Endodermal cell (in vitro differentiated cells): Measurements from ENCODE around the gene DNM3. TPM values are rescaled to one million over a fixed set of nuclear protein-coding genes. Genes with fewer than 3 reads are reported as not detected.

Source experiments
- DNase-seq: peaks from one replicate; pipeline ENCODE4 v3.0.0-alpha.2; 2017
- H3K27ac ChIP-seq: 2 replicates; pipeline ENCODE4 v1.5.1; 2013; ENCODE audit warnings: mild to moderate bottlenecking, low read depth, low read length, moderate library complexity
- H3K27me3 ChIP-seq: 2 replicates; pipeline ENCODE4 v1.6.1; 2013; ENCODE audit warnings: mild to moderate bottlenecking, low read length, moderate library complexity; ENCODE audit not compliant: insufficient read depth, control insufficient read depth, poor library complexity, severe bottlenecking
- H3K36me3 ChIP-seq: 2 replicates; pipeline ENCODE4 v1.7.0; 2013; ENCODE audit warnings: mild to moderate bottlenecking, low read length, moderate library complexity; ENCODE audit not compliant: control insufficient read depth, insufficient read depth
- H3K4me1 ChIP-seq: one replicate; pipeline ENCODE4 v1.7.0; 2013; ENCODE audit warnings: low read length; ENCODE audit not compliant: control insufficient read depth, insufficient read depth
- H3K4me3 ChIP-seq: 2 replicates; pipeline ENCODE4 v1.5.1; 2013; ENCODE audit warnings: mild to moderate bottlenecking, low read length, moderate library complexity
- H3K9ac ChIP-seq: 2 replicates; pipeline ENCODE4 v1.6.1; 2013; ENCODE audit warnings: mild to moderate bottlenecking, low read length, moderate library complexity; ENCODE audit not compliant: poor library complexity, severe bottlenecking; ENCODE audit errors: extremely low read depth
- H3K9me3 ChIP-seq: 2 replicates; pipeline ENCODE4 v1.6.1; 2013; ENCODE audit warnings: mild to moderate bottlenecking, low read length, moderate library complexity; ENCODE audit not compliant: control insufficient read depth
- H3K27ac Mint-ChIP-seq: 2 replicates; pipeline ENCODE4 v1.8.0; 2020; ENCODE audit warnings: mixed read lengths
- H3K27me3 Mint-ChIP-seq: 2 replicates; pipeline ENCODE4 v1.8.0; 2021; ENCODE audit warnings: mild to moderate bottlenecking, mixed read lengths; ENCODE audit not compliant: insufficient read depth
- H3K36me3 Mint-ChIP-seq: 2 replicates; pipeline ENCODE4 v1.8.0; 2020; ENCODE audit warnings: low read depth, mixed read lengths
- H3K4me1 Mint-ChIP-seq: 2 replicates; pipeline ENCODE4 v1.8.0; 2020; ENCODE audit warnings: mixed read lengths
- H3K4me3 Mint-ChIP-seq: 2 replicates; pipeline ENCODE4 v1.8.0; 2020; ENCODE audit warnings: mild to moderate bottlenecking, moderate library complexity, mixed read lengths
- H3K9me3 Mint-ChIP-seq: 2 replicates; pipeline ENCODE4 v1.8.0; 2020; ENCODE audit warnings: mild to moderate bottlenecking, mixed read lengths
- CTCF ChIP-seq: fragments of 200-600 bp; sonication (generic); conservative IDR thresholded peaks from 2 replicates; pipeline ENCODE4 v1.5.0; 2021; ENCODE audit warnings: antibody characterized with exemption, mild to moderate bottlenecking
- WGBS, 2 experiments: methylation state at CpG; one replicate each; pipeline versions ENCODE4 v1.1.5 to v1.1.7; 2013; ENCODE audit warnings: missing lambda C conversion rate in 2 of 2, mixed read lengths in 1 of 2; ENCODE audit not compliant: insufficient coverage in 1 of 2, insufficient read length in 1 of 2; 5-methylcytosine and 5-hydroxymethylcytosine counted together
- total RNA-seq, 2 donors: library from RNA; stranded (reverse); fragmentation: NEBNext Ultra II Directional in 1 of 2; extraction: Animal tissue kit (Norgen Biotek cat#: 25700) in 1 of 2; gene quantifications; 2 replicates in 1 of 2; 3 replicates in 1 of 2; pipeline ENCODE4 v1.2.1, GENCODE V29; 2021

The DNM3 gene
- total RNA-seq, 2 donors from 2014 or later, result 0.53 to 1.8 TPM

DNA sequence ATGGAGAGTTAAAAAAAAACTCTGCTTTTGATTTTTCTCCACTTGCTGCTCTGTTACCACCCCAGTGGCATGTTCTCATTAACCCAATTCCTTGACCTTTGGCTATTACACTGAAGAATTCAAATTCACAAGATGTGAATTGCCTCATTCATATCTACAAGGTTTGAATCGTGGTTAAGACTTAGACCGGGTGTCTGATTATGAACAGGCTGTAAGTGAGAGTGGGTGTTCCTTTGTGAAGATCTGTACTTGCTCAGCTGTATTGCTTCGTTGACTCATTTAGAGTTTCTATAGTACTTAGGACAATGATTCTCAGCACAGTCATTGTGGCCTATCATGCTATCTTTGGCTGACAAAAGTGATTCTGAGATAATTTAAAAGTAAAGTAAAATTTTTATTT, 36.4 kb downstream of the DNM3 start:
- H3K4me3 Mint-ChIP-seq, result no peak overlapping the region
- no peak overlapping the region for H3K27ac ChIP-seq
- H3K27me3 Mint-ChIP-seq, result no peaks in the 10 kb centered on the region
- H3K9me3 ChIP-seq, result no peaks in the 10 kb centered on the region
- no peaks in the 10 kb centered on the region for H3K27me3 ChIP-seq
- peaks cover 4% of the 10 kb centered on the region for H3K4me1 ChIP-seq
- H3K36me3 Mint-ChIP-seq, result no peaks in the 10 kb centered on the region
- H3K4me3 ChIP-seq, result no peak overlapping the region
- H3K36me3 ChIP-seq, result no peaks in the 10 kb centered on the region
- no peaks in the 10 kb centered on the region for H3K4me1 Mint-ChIP-seq
- 88% methylated on average over 3 of the region's 3 CpGs; no CpG with 5 or more reads in 1 of the 2 experiments for WGBS, 2 experiments
- no peak overlapping the region for H3K9ac ChIP-seq
- no peak for DNase-seq
- no peaks in the 10 kb centered on the region for H3K9me3 Mint-ChIP-seq
- no peak for TF ChIP-seq CTCF
- no peak overlapping the region for H3K27ac Mint-ChIP-seq

GRCh38 chr1:171879556-171879955, 38.3 kb downstream of the DNM3 start:
- no peak for TF ChIP-seq CTCF
- H3K36me3 Mint-ChIP-seq, result no peaks in the 10 kb centered on the region
- no peaks in the 10 kb centered on the region for H3K27me3 Mint-ChIP-seq

GRCh38 chr1:171881442-171881841, 40.1 kb downstream of the DNM3 start:
- Mint-ChIP-seq H3K4me3 (no peak overlapping the region), H3K27ac (no peak overlapping the region), H3K27me3 (no peaks in the 10 kb centered on the region), H3K4me1 (no peaks in the 10 kb centered on the region), H3K36me3 (no peaks in the 10 kb centered on the region), H3K9me3 (no peaks in the 10 kb centered on the region)
- no peaks in the 10 kb centered on the region for H3K9me3 ChIP-seq
- H3K27me3 ChIP-seq, result no peaks in the 10 kb centered on the region
- H3K4me1 ChIP-seq, result peaks cover 4% of the 10 kb centered on the region
- H3K27ac ChIP-seq, result no peak overlapping the region
- 90% methylated on average over 1 of the region's 1 CpG; no CpG with 5 or more reads in 1 of the 2 experiments for WGBS, 2 experiments
- H3K4me3 ChIP-seq, result no peak overlapping the region
- TF ChIP-seq CTCF, result no peak
- no peak for DNase-seq
- no peak overlapping the region for H3K9ac ChIP-seq
- H3K36me3 ChIP-seq, result no peaks in the 10 kb centered on the region

More at GRCh38 chr1:171879556-171879955, 38.3 kb downstream of the DNM3 start:
- DNase-seq, result no peak
- 93 to 100% methylated on average over 4 of the region's 4 CpGs for WGBS, 2 experiments
- H3K9me3 ChIP-seq, result no peaks in the 10 kb centered on the region
- Mint-ChIP-seq H3K4me3 (no peak overlapping the region), H3K27ac (no peak overlapping the region), H3K4me1 (no peaks in the 10 kb centered on the region), H3K9me3 (no peaks in the 10 kb centered on the region)
- no peak overlapping the region for H3K9ac ChIP-seq
- no peak overlapping the region for H3K4me3 ChIP-seq
- H3K4me1 ChIP-seq, result peaks cover 4% of the 10 kb centered on the region
- no peaks in the 10 kb centered on the region for H3K36me3 ChIP-seq
- H3K27me3 ChIP-seq, result no peaks in the 10 kb centered on the region
- no peak overlapping the region for H3K27ac ChIP-seq
